Inferior parietal cortex (tissue), 1 donor: Measurements from ENCODE around the gene GNG4.

ENCODE experiments used
- DNase-seq: peaks from one replicate; pipeline ENCODE4 v3.0.0-alpha.2; 2016; ENCODE audit errors: extremely low spot score

Gene GNG4

GRCh38 chr1:235533476-235534168, 116.0 kb downstream of the GNG4 start:
- DNase-seq, result no peak

DNA sequence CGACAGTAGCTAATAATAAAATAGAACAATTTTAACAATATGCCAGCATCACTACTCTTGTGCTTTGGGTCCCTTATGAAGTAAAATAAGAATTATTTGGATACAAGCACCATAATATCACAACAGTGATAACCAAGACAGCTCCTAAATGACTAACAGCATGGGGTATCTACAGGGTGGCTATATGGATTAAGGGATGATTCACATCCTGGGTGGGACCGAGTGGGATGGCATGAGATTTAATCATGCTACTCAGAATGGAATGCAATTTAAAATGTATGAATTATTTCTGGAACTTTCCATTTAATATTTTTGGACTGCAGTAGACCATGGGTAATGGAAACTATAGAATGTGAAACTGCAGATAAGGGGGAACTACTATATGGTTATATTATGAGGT, 117.2 kb downstream of the GNG4 start:
- DNase-seq, result no peak

DNA sequence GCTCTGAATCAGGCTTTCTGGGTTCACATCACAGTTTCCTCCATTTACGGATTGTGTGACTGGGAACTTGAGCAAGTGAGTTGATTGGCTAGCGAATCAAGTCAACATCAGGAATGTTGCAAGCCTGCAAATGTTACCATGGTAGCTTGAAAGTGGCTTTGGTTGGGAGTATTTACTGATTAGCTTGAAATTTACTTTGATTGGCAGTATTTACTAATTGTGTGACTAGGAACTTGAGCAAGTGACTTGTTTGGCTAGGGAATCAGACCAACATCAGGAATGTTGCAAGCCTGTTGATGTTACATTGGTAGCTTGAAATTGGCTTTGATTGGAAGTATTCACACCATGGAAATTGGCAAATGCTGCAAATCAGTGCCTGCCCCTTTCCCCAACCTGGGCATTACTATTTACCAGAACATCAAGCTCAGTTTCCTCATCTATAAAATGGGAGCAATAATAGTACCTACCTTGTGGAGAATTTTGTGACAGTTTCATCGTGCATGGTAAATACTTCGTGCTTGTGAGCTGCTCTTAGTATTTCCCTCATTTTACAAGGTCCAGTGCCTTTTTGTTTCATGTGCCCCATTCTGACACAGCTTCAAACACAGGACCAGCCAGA, 122.3 kb downstream of the GNG4 start:
- DNase-seq, result no peak

DNA sequence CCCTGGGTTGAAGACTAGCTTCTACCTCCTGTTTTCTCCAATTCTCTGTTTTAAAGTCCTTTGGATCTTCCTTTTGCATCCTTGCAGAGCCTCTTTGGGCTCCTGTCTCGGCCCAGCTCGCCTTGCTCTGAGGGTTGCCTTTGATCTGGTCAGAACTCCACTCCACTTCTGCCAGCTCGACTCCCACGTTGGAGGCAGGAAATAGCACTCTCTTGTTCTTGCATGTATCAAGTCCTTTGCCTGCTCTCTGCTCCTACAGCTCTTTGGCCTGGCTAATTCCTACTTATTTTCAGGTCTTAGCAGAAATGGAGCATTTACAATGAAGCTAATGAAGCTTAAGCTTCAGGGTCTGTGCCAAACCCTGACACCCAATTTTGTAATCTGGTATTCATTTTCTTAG, 124.3 kb downstream of the GNG4 start:
- no peak for DNase-seq

DNA sequence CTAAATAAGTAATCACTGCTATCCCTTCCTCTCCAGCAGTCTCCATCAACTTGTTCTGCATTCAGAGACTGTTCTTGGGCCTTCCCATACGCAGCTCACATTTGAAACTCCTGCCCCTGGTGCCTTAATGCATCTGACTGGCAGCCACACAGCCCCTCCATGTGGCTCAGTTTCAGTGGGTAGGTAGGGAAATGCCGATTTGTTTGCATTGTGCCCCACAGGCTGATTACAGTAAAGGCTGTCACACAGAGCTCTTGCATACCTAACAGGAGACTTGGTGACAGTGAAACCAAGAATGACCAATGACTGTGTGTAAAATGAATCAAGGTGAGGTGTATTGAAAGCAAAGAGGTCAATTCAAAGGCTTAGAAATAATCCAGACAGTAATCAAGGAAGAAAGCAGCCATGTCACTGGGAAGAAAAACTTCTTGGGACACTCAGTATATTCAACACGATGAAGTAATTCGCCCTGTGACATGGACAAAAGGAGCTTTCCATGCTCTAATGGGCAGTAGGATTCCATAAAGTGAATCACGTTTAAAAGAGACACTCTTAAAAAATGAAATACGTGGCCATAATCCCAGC, 132.6 kb downstream of the GNG4 start:
- DNase-seq, result no peak

GRCh38 chr1:235515844-235516512, 133.6 kb downstream of the GNG4 start:
- no peak for DNase-seq

- DNase-seq, result peak; percentile 92
Observed at GRCh38 chr1:235513495-235514366, 135.9 kb downstream of the GNG4 start.

GRCh38 chr1:235511470-235512240, 137.9 kb downstream of the GNG4 start:
- no peak for DNase-seq

- DNase-seq, result no peak
Observed at GRCh38 chr1:235510823-235511222, 138.8 kb downstream of the GNG4 start.

GRCh38 chr1:235507623-235508022, 142.0 kb downstream of the GNG4 start:
- no peak for DNase-seq

DNA sequence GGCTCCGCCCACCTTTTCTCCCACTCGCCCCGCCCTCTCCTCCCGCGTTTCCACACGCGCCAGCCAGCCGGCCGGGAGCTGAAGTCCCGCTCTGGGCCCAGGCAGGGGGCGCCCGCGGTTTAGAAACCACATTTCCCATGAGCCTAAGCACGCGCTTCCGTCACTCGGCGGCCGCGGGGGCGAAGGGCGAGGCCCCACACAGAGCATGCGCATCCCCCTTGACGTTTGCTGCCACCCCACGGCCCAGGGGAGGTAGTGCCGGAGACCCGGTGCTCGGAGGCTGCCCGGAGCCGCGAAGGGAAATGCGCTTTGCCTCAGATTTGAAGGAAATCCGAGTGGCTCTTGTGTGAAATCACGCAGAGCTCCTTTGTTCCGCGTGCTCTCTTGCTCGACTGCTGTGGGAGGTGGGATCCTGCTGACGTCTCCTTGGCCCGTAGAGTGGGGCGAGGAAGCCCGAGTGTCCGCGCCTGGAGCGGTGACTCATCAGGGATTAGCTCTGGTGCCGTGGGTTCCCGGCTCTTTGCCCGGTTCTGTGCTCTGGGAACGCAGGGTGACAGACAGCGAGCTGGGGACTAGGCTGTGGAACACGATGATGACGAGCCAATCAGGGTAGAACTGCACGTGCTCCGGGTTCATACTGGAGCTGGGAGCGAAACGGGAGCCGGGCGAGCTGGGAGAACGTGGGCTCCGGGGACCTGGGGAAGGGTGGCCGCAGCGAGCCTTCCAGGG, 144.9 kb downstream of the GNG4 start:
- DNase-seq, result peak; percentile 99

GRCh38 chr1:235504122-235504493, 145.5 kb downstream of the GNG4 start, which contains the start of gene B3GALNT2:
B3GALNT2 (minus strand) TSS chr1:235504452; CDS start chr1:235504252, 200 bp downstream.
- no peak for DNase-seq

GRCh38 chr1:235503403-235504121, 146.0 kb downstream of the GNG4 start:
- DNase-seq, result peak; percentile 47

GRCh38 chr1:235502601-235503402, 146.8 kb downstream of the GNG4 start:
- DNase-seq, result peak; percentile 11

DNA sequence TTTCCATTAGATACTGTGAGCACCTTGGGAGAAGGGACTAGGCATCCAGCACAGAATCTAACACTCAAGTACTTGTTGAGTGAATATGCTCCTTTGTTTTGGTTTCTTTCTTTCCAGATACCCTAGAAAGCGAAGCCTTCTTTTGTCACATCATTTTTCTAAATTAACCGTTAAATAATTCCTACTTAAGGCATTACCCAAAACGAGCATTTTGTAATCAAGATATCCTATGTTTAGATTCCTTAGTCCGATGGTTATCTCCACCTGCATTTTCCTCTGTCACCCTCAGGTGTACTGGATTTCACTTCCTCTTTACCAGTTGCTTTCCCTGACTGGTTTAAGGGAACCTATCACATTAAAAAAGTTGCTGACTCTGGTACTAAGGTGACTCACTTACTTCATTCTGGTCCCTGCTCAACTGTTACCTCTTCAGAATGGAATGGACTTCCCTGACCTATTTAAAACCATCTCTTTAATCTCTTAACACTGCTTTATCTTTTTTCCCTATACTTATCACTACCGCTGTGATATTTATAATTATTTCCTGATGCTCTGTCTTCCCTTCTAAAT, 148.5 kb downstream of the GNG4 start:
- no peak for DNase-seq
